D721Med (cell line): ENCODE measurements around the gene NTMT1.
A peak's percentile ranks its signal among the peaks of the same experiment; 100 is the strongest.

ENCODE experiments used
- DNase-seq: peaks from one replicate; pipeline ENCODE4 v3.0.0; 2011; ENCODE audit warnings: low spot score; ENCODE audit not compliant: insufficient read length
- FAIRE-seq: peaks from 2 replicates; lab custom pipeline; 2011; peaks lifted over from hg19 to GRCh38; lab: Jason Lieb, UNC
- TF ChIP-seq, protein P1 (sequence below): IDR thresholded peaks from 2 replicates; pipeline ENCODE4 v1.5.1; 2012; ENCODE audit warnings: mild to moderate bottlenecking, control low read depth; ENCODE audit not compliant: insufficient read depth; ENCODE audit errors: missing control alignments

Gene NTMT1

GRCh38 chr9:129639034-129639630 is 13.2 kb downstream of the NTMT1 start:
- no peak for DNase-seq
- no peak for FAIRE-seq
- TF ChIP-seq, protein P1, sequence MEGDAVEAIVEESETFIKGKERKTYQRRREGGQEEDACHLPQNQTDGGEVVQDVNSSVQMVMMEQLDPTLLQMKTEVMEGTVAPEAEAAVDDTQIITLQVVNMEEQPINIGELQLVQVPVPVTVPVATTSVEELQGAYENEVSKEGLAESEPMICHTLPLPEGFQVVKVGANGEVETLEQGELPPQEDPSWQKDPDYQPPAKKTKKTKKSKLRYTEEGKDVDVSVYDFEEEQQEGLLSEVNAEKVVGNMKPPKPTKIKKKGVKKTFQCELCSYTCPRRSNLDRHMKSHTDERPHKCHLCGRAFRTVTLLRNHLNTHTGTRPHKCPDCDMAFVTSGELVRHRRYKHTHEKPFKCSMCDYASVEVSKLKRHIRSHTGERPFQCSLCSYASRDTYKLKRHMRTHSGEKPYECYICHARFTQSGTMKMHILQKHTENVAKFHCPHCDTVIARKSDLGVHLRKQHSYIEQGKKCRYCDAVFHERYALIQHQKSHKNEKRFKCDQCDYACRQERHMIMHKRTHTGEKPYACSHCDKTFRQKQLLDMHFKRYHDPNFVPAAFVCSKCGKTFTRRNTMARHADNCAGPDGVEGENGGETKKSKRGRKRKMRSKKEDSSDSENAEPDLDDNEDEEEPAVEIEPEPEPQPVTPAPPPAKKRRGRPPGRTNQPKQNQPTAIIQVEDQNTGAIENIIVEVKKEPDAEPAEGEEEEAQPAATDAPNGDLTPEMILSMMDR = no peak

DNA sequence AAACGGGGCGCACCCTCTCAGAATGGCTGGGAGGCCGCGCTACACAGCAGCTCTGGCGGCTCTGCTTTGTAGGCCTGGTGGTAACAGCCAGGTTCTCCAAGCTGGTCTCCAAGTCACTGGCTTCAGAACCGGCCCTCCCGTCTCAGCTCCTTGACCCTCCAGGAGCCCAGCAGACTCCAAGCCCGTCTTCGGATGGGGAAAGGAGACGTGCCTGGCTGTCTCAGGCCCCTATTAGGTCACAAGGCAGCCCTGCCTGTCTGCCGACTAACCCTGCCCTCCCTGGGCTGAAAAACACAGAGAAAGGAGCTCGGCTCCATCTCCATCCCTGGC is 13.8 kb downstream of the NTMT1 start:
- FAIRE-seq = no peak
- TF ChIP-seq, protein P1 = no peak

DNA sequence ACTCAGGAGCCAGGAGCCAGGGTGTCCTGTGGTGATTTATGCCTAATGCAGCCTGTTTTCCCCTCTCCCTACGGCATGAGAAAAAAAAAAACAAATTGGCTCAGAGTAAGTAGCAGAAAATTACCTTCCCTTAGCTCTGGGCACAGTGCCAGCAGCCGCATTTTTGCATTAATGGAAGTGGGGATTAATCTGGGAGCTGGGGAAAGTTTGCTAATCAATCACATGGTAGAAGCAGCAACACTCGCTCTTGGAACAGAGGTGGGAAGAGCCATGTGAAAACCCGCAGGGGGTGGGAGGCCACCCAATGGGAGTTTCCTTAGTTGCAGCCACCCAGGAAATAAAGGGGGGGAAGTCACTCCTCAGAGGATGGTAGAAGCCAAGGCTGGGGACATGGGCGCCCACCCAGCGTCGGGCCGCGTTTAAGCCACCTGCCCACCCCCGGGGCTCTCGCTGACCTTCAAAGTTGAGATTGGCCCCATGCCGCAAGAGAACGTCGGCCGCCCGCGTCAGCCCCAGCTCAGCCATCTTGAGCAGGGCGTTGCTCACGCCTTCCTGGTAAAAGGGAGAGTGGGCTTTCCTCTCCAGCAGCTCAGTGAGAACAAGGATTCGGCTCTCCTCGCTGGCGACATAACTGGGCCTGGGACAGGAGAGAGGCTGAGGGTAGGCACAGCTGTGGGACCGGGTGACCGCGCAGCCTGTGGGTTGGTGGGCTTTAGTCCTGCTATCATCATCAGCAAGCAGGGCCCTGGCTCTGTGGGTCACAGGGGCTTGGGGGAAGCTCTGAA is 14.3 kb downstream of the NTMT1 start:
- FAIRE-seq (no peak), DNase-seq (peak; percentile 51)
- TF ChIP-seq, protein P1 = no peak

More for the DNA sequence above, 13.8 kb downstream of the NTMT1 start:
- no peak for DNase-seq

GRCh38 chr9:129640871-129641749 is 15.1 kb downstream of the NTMT1 start:
- FAIRE-seq (no peak), DNase-seq (no peak)
- TF ChIP-seq, protein P1 = no peak

GRCh38 chr9:129641750-129642585 is 16.0 kb downstream of the NTMT1 start, which contains the start of gene ASB6:
TSS of gene ASB6 (minus strand) at chr9:129642151. CDS start at chr9:129641999, 152 bp downstream.
- FAIRE-seq (no peak), DNase-seq (peak; percentile 99)
- TF ChIP-seq, protein P1 = peak; percentile 64

GRCh38 chr9:129643706-129644105 is 17.7 kb downstream of the NTMT1 start:
- TF ChIP-seq, protein P1 = no peak
- DNase-seq = no peak
- FAIRE-seq = no peak
